Measurements from ENCODE around the gene SPOUT1. TPM values are rescaled to one million over a fixed set of nuclear protein-coding genes. Genes with fewer than 3 reads are reported as not detected.
"Not testable (repeated sequence)": the region's sequence is repeated elsewhere in the genome, so short reads cannot be mapped to it uniquely, and the experiment has no call there.

Gene SPOUT1, protein sequence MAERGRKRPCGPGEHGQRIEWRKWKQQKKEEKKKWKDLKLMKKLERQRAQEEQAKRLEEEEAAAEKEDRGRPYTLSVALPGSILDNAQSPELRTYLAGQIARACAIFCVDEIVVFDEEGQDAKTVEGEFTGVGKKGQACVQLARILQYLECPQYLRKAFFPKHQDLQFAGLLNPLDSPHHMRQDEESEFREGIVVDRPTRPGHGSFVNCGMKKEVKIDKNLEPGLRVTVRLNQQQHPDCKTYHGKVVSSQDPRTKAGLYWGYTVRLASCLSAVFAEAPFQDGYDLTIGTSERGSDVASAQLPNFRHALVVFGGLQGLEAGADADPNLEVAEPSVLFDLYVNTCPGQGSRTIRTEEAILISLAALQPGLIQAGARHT
- total RNA-seq, result 10 to 100 TPM; 23.3 to 24.8 TPM
- long read RNA-seq, donor 1, full-length matches to known transcripts, result 6 of 14 reads
- long read RNA-seq, donor 1, partial matches to known transcripts, result 5 of 14 reads
- long read RNA-seq, donor 1, other reads (novel, unspliced or antisense), result 3 of 14 reads
- long read RNA-seq, donor 2, full-length matches to known transcripts, result 54 of 76 reads
- long read RNA-seq, donor 2, partial matches to known transcripts, result 4 of 76 reads
- long read RNA-seq, donor 2, other reads (novel, unspliced or antisense), result 18 of 76 reads

DNA sequence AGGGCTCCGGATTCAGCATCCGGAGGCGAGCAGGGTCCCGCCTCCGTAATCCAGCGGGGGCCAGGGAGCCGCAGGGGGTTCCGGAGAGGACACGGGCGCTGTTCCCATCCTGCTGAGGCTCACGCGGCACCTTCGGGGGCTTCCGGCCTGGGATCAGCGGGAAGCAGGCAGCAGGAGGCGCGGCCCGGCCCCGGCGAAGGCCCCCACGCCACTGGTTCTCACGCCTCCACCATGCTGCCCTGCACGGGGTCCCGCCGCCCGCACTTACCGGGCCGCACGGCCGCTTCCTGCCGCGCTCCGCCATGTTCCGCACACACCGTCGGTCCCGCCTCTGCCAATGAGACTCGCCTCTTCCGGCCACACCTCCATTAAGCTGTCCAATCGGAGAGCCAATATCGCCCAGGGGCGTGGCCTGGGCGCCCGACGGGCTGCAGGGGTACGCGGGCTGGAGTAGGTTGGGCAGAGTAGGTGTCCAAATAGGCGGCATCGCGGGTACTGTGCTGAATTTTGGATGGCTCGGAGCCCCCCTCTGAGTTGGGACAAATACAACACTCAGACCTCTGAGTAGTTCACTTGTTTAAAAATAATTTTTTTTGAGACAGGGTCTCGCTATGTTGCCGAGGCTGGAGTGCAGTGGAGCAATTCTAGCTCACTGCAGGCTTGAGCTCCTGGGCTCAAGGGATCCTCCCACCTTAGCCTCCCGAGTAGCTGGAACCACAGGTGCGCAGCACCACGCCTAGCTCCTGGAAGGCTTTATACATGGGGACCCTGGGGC, at the start of gene SPOUT1:
SPOUT1 (minus strand) TSS at position 318 of the 775 bp plus-strand sequence; CDS start at position 304, 14 bp downstream.
- intact Hi-C loops (cut with DNase I), result no loop called here

DNA sequence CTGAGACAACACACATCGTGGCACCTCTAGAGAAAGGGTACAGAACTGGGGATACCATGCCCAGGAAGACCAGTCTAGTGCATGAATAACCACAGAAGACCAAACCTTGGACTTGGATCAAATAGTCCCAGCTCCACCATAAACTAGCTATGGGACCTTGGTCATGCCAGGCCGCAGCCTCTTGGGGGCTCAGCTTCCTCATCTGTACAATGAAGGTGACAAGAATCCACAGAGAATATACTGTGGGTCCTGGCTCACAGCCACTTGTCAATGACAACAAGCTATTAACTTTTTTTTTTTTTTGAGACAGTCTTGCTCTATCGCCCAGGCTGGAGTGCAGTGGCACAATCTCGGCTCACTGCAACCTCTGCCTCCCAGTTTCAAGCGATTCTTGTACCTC, 48.3 kb upstream of the SPOUT1 start:
- DNase-seq (ENCODE audit: low spot score), result no peak
- intact Hi-C loops (cut with DNase I), result no loop called here

More for the DNA sequence above, at the start of gene SPOUT1:
- peak; percentile 97 for DNase-seq (ENCODE audit: low spot score)

DNA sequence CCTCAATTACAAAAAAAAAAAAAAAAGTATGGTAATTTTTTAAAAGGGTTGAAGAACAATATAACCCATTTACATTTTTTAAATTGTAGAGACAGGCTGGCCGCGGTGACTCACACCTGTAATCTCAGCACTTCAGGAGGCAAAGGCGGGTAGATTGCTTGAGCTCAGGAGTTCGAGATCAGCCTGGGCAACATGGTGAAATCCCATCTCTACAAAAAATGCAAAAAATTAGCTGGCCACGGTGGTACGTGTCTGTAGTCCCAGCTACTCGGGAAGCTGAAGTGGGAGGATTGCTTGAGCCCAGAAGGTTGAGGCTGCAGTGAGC, 41.3 kb upstream of the SPOUT1 start:
- DNase-seq (ENCODE audit: low spot score); intact Hi-C loops (cut with DNase I): not testable (repeated sequence)

DNA sequence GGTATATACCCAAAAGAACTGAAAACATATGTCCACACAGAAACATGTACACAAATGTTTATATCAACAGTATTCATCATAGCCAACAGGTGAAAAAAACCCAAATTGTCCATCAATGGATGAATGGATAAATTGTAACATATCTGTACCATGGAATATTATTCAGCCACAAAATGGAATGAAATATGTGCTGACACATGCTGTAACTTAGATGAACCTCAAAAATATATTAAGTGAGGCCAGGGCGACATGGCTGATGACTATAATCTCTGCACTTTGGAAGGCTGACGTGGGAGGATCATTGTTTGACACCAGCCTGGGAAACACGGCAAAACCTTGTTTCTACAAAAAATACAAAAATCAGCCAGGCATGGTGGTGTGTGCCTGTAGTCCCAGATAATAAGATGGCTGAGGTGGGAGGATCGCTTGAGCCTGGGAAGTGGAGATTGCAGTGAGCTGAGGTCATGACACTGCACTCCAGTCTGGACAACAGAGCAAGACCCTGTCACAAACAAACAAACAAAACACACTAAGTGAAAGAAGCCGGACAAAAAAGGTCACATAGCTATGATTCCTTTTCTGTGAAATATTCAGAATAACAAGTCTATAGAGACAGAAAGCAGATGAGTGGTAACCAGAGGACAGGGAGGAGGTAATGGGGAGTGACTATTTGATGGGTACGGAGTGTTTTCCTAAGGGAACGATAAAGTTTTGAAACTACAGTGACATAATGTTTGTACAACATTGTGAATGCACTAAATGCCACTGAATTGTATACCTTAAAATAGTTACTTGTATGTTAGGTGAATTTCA, 40.7 kb upstream of the SPOUT1 start:
- no peak for DNase-seq (ENCODE audit: low spot score)
- intact Hi-C loops (cut with DNase I), result no loop called here

DNA sequence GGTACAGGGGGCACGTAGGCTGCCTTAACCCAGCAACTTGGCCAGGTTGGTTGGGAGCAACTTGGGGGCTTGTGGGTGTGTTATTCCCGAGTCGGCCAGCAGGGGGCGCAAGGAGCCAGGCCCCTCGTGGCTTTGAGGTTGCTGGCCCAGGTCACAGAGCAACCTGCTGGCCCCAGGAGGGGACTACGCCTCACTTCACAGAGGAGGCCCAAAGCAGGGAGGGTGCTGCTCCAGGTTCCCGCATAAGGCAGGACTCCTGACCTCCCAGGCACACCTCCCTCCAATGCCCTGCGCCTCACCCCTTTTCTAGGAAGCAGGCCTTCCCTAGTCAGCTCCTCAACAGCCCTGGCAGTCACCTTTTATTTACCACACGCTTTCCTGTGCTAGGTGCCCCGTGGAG, 34.1 kb upstream of the SPOUT1 start:
- intact Hi-C loops (cut with DNase I), result loop anchor here (2.0 to 5.0 kb wide), 2 partner anchors 63 to 64 kb away; no protein-coding TSS in a partner anchor
- DNase-seq (ENCODE audit: low spot score), result peak; percentile 92

DNA sequence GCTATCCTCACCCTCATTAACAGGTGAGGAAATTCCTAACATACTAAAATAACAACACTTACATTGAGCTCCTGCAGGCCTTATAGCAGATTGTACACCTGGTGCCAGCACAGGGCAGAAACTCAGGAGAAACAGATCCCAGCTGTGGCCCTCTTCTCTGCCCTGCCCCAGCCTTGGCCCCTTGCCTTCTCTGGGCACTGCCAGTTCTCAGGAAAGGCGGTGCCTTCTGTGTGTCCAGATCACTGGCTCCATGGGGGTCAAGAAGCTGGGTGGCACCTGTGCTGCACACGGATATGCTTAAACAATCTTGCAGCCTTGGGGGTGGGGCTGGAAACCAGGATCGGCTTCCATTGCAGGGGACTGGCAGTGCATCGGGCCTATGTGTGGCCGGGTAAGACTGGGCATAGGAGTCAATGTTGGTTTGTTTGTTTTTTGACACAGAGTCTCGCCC, 32.8 kb upstream of the SPOUT1 start:
- intact Hi-C loops (cut with DNase I), result loop anchor here (2.0 to 5.0 kb wide), 2 partner anchors 64 to 65 kb away; no protein-coding TSS in a partner anchor
- no peak for DNase-seq (ENCODE audit: low spot score)

DNA sequence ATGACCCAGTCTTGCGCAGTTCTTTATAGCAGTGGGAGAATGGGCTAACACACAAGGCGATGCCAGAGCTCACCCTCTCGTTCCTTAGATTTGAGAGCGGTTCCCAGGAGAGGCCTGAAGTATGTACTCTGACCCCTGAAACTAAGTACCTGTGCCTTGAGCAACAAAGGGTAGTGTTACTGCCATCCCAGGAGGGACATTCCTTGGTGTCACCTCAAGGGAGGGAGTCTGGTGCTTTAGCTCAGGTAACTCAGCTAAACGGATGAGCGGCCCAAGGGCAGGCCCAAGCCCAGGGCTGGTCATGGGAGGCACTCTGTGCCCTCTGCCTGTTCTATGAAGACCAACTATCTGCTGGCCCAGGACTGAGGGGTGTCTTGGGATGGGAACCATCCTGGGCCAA, 31.9 kb upstream of the SPOUT1 start:
- intact Hi-C loops (cut with DNase I), result loop anchor here in 1 of 2 donors (5.0 kb wide), 1 partner anchor 66 kb away; no protein-coding TSS in a partner anchor

DNA sequence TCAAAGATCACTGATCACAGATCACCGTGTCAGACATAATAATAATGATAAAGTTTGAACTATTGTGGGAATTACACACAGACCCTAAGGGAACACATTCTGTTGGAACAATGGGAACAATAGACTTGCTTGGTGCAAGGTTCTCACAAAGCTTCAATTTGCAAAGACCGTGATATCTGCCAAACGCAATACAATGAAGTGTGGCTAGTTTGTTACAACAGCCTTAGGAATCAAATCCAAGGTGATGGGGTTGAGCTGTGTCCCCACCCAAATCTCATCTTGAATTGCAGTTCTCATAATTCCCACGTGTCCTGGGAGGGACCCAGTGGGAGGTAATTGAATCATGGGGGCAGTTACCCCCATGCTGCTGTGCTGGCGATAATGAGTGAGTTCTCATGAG, 31.3 kb upstream of the SPOUT1 start:
- intact Hi-C loops (cut with DNase I), result loop anchor here in 1 of 2 donors (5.0 kb wide), 1 partner anchor 66 kb away; no protein-coding TSS in a partner anchor
- no peak for DNase-seq (ENCODE audit: low spot score)

More for the DNA sequence above, 31.9 kb upstream of the SPOUT1 start:
- DNase-seq (ENCODE audit: low spot score), result no peak

DNA sequence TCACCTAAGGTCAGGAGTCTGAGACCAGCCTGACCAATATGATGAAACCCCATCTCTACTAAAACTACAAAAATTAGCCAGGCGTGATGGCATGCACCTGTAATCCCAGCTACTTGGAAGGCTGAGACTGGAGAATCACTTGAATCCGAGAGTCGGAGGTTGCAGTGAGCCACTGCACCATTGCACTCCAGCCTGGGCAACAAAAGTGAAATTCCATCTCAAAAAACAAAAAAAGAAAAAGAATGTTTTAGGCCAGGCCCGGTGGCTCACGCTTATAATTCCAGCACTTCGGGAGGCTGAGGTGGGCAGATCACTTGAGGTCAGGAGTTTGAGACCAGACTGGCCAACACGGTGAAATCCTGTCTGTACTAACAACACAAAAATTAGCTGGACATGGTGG, 28.9 kb upstream of the SPOUT1 start:
- DNase-seq (ENCODE audit: low spot score); intact Hi-C loops (cut with DNase I): not testable (repeated sequence)

DNA sequence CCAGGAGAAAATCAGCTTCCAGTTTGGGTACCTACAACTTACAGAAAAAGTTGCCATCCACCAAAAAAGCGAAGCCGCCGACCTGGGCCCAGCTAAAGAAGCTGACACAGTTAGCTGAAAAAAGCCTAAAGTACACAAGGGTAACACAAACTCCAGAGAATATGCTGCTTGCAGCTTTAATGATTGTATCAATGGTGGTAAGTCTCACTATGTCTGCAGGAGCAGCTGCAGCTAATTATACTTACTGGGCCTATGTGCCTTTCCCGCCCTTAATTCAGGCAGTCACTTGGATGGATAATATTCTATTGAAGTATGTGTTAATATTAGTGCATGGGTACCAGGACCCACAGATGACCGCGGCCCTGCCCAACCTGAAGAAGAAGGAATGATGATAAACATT, 24.9 kb upstream of the SPOUT1 start:
- intact Hi-C loops (cut with DNase I); DNase-seq (ENCODE audit: low spot score): not testable (repeated sequence)

DNA sequence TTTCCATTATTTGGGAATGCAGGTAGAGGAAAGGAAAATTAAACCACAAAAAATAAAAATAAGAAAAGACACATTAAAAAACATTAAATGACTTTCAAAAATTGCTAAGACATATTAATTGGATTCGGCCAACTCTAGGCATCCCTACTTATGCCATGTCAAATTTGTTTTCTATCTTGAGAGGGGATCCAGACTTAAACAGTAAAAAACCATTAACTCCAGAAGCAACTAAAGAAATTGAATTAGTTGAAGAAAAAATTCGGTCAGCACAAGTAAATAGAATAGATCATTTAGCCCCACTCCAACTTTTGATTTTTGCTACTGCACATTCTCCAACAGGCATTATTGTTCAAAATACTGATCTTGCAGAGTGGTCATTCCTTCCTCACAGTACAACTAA, 23.1 kb upstream of the SPOUT1 start:
- intact Hi-C loops (cut with DNase I), result not testable (repeated sequence)

DNA sequence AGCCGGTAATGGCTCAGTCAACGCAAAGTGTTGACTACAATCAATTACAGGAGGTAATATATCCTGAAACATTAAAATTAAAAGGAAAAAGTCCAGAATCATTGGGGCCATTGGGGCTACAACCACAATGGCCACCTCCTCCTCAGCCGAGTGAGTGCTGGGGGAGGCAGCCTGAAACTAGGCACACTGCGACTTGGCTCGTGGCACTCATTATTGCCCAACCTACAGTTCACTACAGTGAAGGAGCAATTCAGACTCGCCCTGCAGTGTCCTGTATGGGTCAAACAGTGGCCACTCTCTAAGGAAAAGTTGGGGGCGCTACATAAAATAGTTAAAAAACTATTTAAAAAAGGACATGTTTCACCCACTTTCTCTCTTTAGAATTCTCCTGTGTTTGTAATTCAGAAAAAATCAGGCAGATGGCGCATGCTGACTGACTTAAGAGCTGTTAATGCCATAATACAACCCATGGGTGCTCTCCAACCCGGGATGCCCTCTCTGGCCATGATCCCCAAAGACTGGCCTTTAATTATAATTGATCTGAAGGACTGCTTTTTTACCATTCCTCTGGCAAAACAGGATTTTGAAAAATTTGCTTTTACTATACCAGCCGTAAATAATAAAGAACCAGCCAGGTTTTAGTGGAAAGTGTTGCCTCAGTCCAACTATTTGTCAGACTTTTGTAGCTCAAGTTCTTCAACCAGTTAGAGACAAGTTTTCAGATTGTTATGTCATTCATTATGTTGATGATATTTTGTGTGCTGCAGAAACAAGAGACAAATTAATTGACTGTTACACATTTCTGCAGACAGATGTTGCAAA, 22.4 kb upstream of the SPOUT1 start:
- intact Hi-C loops (cut with DNase I); DNase-seq (ENCODE audit: low spot score): not testable (repeated sequence)

More for the DNA sequence above, 23.1 kb upstream of the SPOUT1 start:
- DNase-seq (ENCODE audit: low spot score), result not testable (repeated sequence)

DNA sequence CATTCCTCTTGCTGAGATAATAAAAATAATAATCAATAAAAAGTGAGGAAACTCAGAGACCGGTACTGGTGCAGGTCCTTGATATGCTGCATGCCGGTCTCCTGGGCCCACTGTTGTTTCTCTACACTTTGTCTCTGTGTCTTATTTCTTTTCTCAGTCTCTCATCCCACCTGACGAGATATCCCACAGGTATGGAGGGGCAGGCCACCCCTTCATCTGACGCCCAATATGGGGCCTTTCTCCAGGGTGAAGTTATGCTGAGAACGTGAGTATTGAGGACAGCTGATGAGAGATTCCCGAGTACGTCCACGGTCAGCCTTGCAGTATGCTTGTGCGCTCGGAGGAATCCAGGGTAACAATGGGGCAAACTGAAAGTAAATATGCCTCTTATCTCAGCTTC, 21.4 kb upstream of the SPOUT1 start:
- intact Hi-C loops (cut with DNase I), result not testable (repeated sequence)

DNA sequence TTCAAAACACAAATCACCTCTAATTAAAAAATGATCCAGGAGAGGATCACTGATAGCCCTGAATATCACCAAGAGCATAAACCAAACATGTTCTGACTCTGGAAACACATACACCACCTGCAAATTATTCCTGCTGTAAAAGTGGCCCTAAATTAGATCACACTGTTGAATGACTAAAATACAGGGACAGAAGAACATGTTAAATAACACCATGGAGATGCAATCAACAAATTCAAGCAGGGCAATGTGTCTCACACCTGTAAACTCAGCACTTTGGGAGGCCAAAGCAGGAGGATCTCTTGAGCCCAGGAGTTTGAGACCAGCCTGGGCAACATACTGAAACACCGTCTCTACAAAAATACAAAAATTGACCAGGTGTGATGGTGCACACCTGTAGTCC, 18.2 kb upstream of the SPOUT1 start:
- DNase-seq (ENCODE audit: low spot score), result no peak
- intact Hi-C loops (cut with DNase I), result no loop called here

More for the DNA sequence above, 21.4 kb upstream of the SPOUT1 start:
- DNase-seq (ENCODE audit: low spot score), result not testable (repeated sequence)

DNA sequence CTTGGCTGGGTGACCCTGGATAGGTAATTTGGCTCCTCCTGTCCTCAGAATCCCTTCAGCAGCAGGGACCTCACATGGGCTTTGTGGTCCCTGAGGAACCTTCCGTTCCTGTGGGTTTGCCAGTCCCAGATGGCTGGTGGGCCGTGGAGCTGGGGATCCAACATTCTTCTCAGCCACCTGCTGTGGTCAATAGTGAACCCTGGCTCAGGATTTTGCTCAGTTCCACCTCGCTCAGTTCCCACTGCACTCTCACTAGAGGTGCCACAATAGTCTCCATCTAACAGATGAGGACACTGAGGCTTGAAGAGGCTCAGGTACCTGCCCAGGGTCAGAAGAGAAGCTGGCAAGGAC, 17.1 kb upstream of the SPOUT1 start:
- peak; percentile 32 for DNase-seq (ENCODE audit: low spot score)
- intact Hi-C loops (cut with DNase I), result no loop called here

DNA sequence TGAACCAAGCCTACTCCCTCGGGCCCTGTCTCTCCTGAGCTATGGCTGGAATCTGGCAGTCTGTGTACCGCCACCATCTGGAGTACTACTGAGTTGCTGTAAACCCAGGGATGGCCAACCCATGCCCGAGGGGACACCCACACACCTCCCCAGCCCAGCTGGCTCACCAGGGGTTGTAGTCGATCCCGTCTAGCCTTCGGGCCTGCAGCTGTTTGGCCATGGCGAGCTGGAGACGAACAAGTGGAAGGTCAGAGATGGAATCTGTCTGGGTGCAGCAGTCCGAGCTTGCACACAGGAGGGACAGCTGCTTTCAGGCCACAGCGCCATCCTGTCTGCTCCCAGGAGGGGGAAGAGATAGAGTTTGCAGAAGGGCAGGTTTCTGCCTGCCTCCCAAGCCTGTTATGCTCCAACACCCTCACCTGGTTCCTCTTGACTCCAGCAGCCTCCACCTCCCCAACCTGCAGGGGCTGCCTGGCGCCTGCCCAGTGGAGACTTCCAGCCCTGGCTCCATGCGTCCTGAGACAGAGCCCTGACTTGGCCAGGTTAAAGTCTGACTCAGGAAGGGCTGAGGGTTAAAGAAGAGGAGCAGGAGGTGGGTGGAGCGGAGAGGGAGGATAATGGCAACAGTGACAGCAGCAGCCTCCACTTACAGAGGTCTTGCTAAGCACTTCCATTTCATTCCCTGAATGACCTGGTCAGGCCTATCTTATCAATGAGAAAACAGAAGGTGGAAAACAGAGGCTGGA, 15.8 kb upstream of the SPOUT1 start:
- intact Hi-C loops (cut with DNase I), result no loop called here

DNA sequence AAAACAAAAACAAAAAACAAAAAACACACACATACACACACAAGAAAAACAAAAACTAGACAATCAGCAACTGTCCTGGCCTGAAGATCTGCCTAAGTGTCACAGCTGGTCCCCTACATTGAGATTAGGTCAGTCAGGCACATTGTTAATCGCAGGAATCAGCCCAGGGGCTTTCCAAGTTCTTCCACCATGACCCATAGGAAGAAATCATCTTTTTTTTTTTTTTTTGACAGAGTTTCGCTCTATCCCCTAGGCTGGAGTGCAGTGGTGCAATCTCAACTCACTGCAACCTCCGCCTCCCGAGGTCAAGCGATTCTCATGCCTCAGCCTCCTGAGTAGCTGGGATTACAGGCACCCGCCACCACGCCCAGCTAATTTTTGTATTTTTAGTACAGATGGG, 13.6 kb upstream of the SPOUT1 start:
- DNase-seq (ENCODE audit: low spot score); intact Hi-C loops (cut with DNase I): not testable (repeated sequence)

More for the DNA sequence above, 15.8 kb upstream of the SPOUT1 start:
- peak; percentile 72 for DNase-seq (ENCODE audit: low spot score)
